ENCODE data around the gene CACNA1S. TPM values are rescaled to one million over a fixed set of nuclear protein-coding genes. Genes with fewer than 3 reads are reported as not detected.

CACNA1S gene
- total RNA-seq, 1 experiment from 2014 or later = not detected

DNA sequence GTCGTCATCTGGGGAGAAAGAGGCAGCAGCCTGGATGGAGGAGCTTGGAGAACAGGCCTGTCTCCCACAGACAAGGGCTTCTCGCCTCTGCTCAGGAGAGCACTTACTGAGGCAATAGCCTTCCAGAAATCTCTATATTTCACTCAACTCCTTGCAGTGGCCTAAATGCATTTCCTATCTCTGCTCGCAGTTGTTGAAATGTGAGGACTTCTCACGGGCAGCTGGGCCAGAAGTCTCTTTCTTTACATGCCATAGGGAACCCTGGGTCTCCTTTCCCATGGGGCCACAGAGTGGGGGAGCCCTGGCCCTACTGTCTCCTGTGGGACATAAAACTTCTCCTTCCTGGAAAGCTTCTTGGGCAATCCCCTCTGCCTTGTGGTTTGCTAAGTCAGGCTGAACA lies 45.2 kb downstream of the CACNA1S start:
- Histone ChIP-seq H4K8ac (replicated peaks; ENCODE audit: insufficient read length, low read depth, low read length) (no peak overlapping the region), H3T11ph (ENCODE audit: low read length) (no peak overlapping the region), H3K4me1 (ENCODE audit: insufficient read depth, low read length) (no peaks in the 10 kb centered on the region), H3K4me2 (ENCODE audit: insufficient read depth, insufficient read length, low read length) (no peak overlapping the region), H3K27me3 (ENCODE audit: insufficient read depth, low read length) (no peaks in the 10 kb centered on the region), H4K5ac (ENCODE audit: insufficient read length, low read depth, low read length) (no peak overlapping the region), H3K9ac (ENCODE audit: extremely low read depth, insufficient read length, low read length) (no peak overlapping the region), H2AK5ac (ENCODE audit: insufficient read length, low read length) (no peak overlapping the region), H3K23me2 (ENCODE audit: insufficient read length, low read depth, low read length, poor library complexity, severe bottlenecking) (no peaks in the 10 kb centered on the region), H4K91ac (ENCODE audit: insufficient read length, low read depth, low read length) (no peak overlapping the region), H3K23ac (ENCODE audit: insufficient read length, low read depth, low read length) (no peak overlapping the region), H2BK12ac (ENCODE audit: insufficient read length, low read depth, low read length) (no peak overlapping the region), H3K14ac (ENCODE audit: insufficient read depth, low read length) (no peak overlapping the region), H2BK120ac (ENCODE audit: low read depth, low read length, poor library complexity, severe bottlenecking) (no peak overlapping the region), H3K4ac (ENCODE audit: low read depth, low read length) (no peak overlapping the region), H3K9me3 (ENCODE audit: control insufficient read depth, low read depth, low read length) (no peaks in the 10 kb centered on the region), H3K56ac (ENCODE audit: insufficient read length, low read depth, low read length) (no peak overlapping the region), H2BK5ac (ENCODE audit: insufficient read length, low read length) (no peak overlapping the region), H2AFZ (ENCODE audit: low read length) (no peak overlapping the region), H3K79me1 (ENCODE audit: insufficient read depth, low read depth, low read length, poor library complexity, severe bottlenecking) (no peaks in the 10 kb centered on the region), H2BK15ac (ENCODE audit: low read depth, low read length) (no peak overlapping the region), H3K18ac (ENCODE audit: insufficient read length, low read depth, low read length) (no peak overlapping the region), H4K20me1 (ENCODE audit: control insufficient read depth, insufficient read depth, insufficient read length) (no peaks in the 10 kb centered on the region), H3K79me2 (ENCODE audit: insufficient read depth, low read length) (no peaks in the 10 kb centered on the region), H3K27ac (ENCODE audit: insufficient read length, low read depth, low read length) (no peak overlapping the region), H2BK20ac (ENCODE audit: low read depth, low read length, poor library complexity, severe bottlenecking) (no peak overlapping the region)
- Mint-ChIP-seq H3K36me3 (ENCODE audit: insufficient read depth in 1 of 3, low read depth in 3 of 3) (no peaks in the 10 kb centered on the region), H3K9me3 (no peaks in the 10 kb centered on the region), H3K4me1 (peaks cover 9 to 35% of the 10 kb centered on the region in 2 experiments), H3K27ac (no peak overlapping the region), H3K27me3 (ENCODE audit: low read depth) (peaks cover 5% of the 10 kb centered on the region), H3K4me3 (no peak overlapping the region)
- DNase-seq = no peak
- TF ChIP-seq, protein P1, sequence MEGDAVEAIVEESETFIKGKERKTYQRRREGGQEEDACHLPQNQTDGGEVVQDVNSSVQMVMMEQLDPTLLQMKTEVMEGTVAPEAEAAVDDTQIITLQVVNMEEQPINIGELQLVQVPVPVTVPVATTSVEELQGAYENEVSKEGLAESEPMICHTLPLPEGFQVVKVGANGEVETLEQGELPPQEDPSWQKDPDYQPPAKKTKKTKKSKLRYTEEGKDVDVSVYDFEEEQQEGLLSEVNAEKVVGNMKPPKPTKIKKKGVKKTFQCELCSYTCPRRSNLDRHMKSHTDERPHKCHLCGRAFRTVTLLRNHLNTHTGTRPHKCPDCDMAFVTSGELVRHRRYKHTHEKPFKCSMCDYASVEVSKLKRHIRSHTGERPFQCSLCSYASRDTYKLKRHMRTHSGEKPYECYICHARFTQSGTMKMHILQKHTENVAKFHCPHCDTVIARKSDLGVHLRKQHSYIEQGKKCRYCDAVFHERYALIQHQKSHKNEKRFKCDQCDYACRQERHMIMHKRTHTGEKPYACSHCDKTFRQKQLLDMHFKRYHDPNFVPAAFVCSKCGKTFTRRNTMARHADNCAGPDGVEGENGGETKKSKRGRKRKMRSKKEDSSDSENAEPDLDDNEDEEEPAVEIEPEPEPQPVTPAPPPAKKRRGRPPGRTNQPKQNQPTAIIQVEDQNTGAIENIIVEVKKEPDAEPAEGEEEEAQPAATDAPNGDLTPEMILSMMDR (conservative IDR thresholded peaks at IDR 0.05) = no peak
- WGBS (ENCODE audit: extremely low coverage, insufficient read length, low lambda C conversion rate) = no CpG with 5 or more reads among the region's 4 CpGs

All from H9 (cell line).